ENCODE data around the gene KDM5C. TPM values are rescaled to one million over a fixed set of nuclear protein-coding genes. Genes with fewer than 3 reads are reported as not detected.

The KDM5C gene
- total and polyA plus RNA-seq, 2 experiments from 2014 or later: 74.5 to 144 TPM

DNA sequence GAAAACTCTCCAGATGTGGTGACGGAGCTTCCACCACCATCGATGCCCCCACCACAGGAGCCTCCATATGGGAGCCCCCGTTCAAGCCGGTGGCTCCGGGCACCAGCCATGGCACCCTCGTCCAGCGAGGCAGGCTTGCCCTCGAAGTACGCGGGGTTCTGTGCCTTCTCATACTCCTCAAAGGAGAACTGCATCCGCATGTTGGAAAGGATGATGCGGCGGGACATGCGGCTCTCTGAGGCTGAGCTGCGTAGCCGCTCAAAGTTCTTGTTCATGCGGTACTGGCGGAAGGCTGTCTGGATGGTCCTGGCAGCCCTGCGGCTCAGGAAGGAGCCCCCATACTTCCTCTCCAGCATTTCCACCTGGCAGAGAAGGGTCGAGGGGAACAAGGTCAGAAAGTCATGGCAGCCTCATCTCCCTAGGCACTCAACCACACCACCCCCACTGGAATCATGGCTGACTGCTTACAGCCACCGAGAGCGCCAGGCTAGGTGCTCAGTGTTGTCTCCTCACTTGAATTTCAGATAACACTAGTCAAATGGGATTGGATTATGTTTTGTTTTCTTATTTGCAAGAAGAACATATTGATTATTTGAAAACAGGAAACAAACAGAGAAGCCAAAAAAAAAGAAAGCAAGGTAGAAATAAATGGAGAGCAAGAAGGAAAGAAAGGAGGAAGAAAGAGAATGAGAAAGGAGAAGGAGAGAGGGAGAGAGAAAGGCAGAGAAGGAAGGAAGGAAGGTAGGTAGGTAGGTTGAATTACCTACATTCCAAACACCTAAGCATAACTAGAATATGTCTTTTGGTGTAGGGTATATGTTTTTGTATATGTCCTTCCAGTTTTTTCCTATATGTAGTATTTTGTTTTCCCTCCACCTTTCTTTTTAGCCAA, 29.8 kb upstream of the KDM5C start:
- Histone ChIP-seq H2AFZ (no peak overlapping the region), H3K9me3 (ENCODE audit: low read depth) (no peaks in the 10 kb centered on the region), H3K9me2 (replicated peaks; ENCODE audit: insufficient read depth) (no peaks in the 10 kb centered on the region), H3K27me3 (no peaks in the 10 kb centered on the region), H3K79me2 (no peaks in the 10 kb centered on the region), H3K36me3 (replicated peaks; ENCODE audit: insufficient read depth, low read depth) (no peaks in the 10 kb centered on the region), H4K20me1 (ENCODE audit: insufficient read depth, poor library complexity, severe bottlenecking) (no peaks in the 10 kb centered on the region), H3K4me1 (ENCODE audit: insufficient read depth) (no peaks in the 10 kb centered on the region), H3K4me3 (no peak overlapping the region), H3K27ac (no peak overlapping the region), H3K4me2 (no peak overlapping the region)
- DNase-seq (ENCODE audit: low spot score): no peak
- 88% methylated on average over 22 of the region's 22 CpGs for WGBS (ENCODE audit: low lambda C conversion rate, missing lambda C conversion rate)
- TF ChIP-seq EZH2 (IDR thresholded peaks at IDR 0.05; ENCODE audit: borderline replicate concordance) (no peak), CTCF (IDR thresholded peaks at IDR 0.05; ENCODE audit: poor library complexity) (no peak), EZH2phosphoT487 (IDR thresholded peaks at IDR 0.05; ENCODE audit: low read depth, severe bottlenecking, unreplicated experiment) (no peak)

DNA sequence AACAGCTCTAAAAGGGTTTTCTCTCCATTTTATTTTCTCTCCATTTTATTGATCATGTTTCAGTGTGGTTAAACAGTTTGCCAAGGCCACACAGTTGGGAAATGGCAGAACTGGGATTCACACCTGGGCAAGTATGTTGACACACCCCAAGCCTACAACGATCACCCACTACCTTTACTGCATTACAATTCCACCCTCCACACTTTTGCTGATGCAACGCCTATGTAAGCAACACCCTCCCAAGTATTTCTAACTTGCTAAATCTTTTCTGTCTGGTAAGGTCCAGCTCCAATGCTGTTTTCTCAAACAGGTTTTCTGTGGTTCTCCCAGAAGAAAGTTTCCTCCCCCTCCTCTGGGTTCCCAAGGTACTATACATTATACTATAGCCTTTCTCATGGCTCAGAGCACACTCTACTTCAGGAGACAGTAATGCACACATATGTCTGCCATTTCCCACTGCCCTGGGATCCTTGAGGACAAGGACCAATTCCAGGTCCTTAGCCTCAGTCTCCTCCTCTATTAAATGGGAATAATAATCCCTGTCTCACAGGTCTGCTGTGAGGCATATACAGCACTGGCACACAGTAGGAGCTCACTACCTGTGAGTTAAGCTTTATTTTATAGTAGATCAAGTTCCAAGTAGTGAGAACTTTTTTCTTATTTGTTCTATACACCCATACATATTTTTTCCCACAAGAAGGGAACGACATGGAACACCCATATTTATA, 28.4 kb upstream of the KDM5C start:
- Histone ChIP-seq H3K79me2 (no peaks in the 10 kb centered on the region), H3K4me1 (ENCODE audit: insufficient read depth) (no peaks in the 10 kb centered on the region), H4K20me1 (ENCODE audit: insufficient read depth, poor library complexity, severe bottlenecking) (no peaks in the 10 kb centered on the region), H3K4me2 (no peak overlapping the region), H3K9me2 (replicated peaks; ENCODE audit: insufficient read depth) (no peaks in the 10 kb centered on the region), H3K27me3 (no peaks in the 10 kb centered on the region), H3K36me3 (replicated peaks; ENCODE audit: insufficient read depth, low read depth) (no peaks in the 10 kb centered on the region), H3K4me3 (no peak overlapping the region), H3K27ac (no peak overlapping the region), H3K9me3 (ENCODE audit: low read depth) (no peaks in the 10 kb centered on the region), H2AFZ (no peak overlapping the region)
- DNase-seq (ENCODE audit: low spot score): no peak
- WGBS (ENCODE audit: low lambda C conversion rate, missing lambda C conversion rate): 90% methylated on average over 3 of the region's 3 CpGs
- TF ChIP-seq EZH2 (IDR thresholded peaks at IDR 0.05; ENCODE audit: borderline replicate concordance): no peak
- TF ChIP-seq CTCF (IDR thresholded peaks at IDR 0.05; ENCODE audit: poor library complexity): no peak
- no peak for TF ChIP-seq EZH2phosphoT487 (IDR thresholded peaks at IDR 0.05; ENCODE audit: low read depth, severe bottlenecking, unreplicated experiment)

DNA sequence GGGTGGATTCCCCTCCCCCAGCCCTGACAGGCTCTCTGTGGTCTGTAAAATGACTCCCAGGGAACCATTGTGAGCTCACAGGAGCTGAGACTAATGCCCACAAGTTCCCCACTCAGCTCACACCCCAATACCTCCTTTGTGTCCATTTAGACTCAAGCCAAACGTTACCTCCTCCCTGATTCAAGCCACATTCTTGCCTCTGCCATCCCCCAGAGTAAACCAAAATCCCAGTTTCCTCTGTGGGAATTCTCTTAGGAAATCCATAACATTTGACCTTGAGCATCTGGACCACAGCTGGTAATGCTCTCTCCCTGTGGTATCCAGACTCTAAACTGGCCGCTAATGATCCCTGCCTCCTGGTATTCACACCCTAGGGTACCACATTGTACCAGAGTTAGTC, 26.3 kb upstream of the KDM5C start:
- WGBS (ENCODE audit: low lambda C conversion rate, missing lambda C conversion rate): 56% methylated on average over 2 of the region's 2 CpGs
- Histone ChIP-seq H3K27me3 (no peaks in the 10 kb centered on the region), H3K9me2 (replicated peaks; ENCODE audit: insufficient read depth) (no peaks in the 10 kb centered on the region), H3K36me3 (replicated peaks; ENCODE audit: insufficient read depth, low read depth) (no peaks in the 10 kb centered on the region), H3K4me1 (ENCODE audit: insufficient read depth) (no peaks in the 10 kb centered on the region), H3K4me3 (no peak overlapping the region), H4K20me1 (ENCODE audit: insufficient read depth, poor library complexity, severe bottlenecking) (no peaks in the 10 kb centered on the region), H3K79me2 (no peaks in the 10 kb centered on the region), H3K4me2 (no peak overlapping the region), H2AFZ (no peak overlapping the region), H3K27ac (no peak overlapping the region), H3K9me3 (ENCODE audit: low read depth) (no peaks in the 10 kb centered on the region)
- TF ChIP-seq CTCF (IDR thresholded peaks at IDR 0.05; ENCODE audit: poor library complexity) (no peak), EZH2phosphoT487 (IDR thresholded peaks at IDR 0.05; ENCODE audit: low read depth, severe bottlenecking, unreplicated experiment) (no peak)
- no peak for DNase-seq (ENCODE audit: low spot score)
